IMR-90 (cell line): ENCODE measurements around the gene MET. TPM values are rescaled to one million over a fixed set of nuclear protein-coding genes. Genes with fewer than 3 reads are reported as not detected.

Source experiments
- ATAC-seq: fragments of 200-7000 bp; cut with Tn5 transposase; 2 replicates; pipeline ENCODE4 v1.9.1; 2020; ENCODE audit warnings: low read depth, mild to moderate bottlenecking, moderate library complexity
- BruUV-seq: library from RNA; stranded (reverse); fragments of 400-500 nt; replicated peaks from 2 replicates; lab custom pipeline; 2021; lab: Mats Ljungman, UMichigan
- CTCF ChIA-PET: fragments of 300-600 bp; formaldehyde crosslinking; extraction: SDS; loops from one replicate; lab custom pipeline; 2021; ENCODE audit warnings: antibody characterized with exemption; lab: Yijun Ruan, JAX
- POLR2A ChIA-PET: fragments of 300-600 bp; sonication (Branson Sonifier 250); formaldehyde crosslinking; loops from one replicate; lab custom pipeline; 2022; ENCODE audit warnings: antibody characterized with exemption; ENCODE audit not compliant: unreplicated experiment; lab: Charles Lee
- DNase-seq: peaks from one replicate; pipeline ENCODE4 v3.0.0; 2013
- H2AFZ ChIP-seq: replicated peaks from 2 replicates; pipeline ENCODE3; 2013; ENCODE audit warnings: low read length, mild to moderate bottlenecking; ENCODE audit not compliant: poor library complexity
- H2AK5ac ChIP-seq: 2 replicates; pipeline ENCODE4 v1.6.1; 2013; ENCODE audit warnings: low read depth, low read length, inconsistent platforms
- H2AK9ac ChIP-seq: replicated peaks from 2 replicates; pipeline ENCODE3; 2013; ENCODE audit warnings: mild to moderate bottlenecking, low read depth, low read length, moderate library complexity; ENCODE audit not compliant: poor library complexity
- H2BK120ac ChIP-seq: 2 replicates; pipeline ENCODE4 v1.6.1; 2013; ENCODE audit warnings: low read depth, low read length, inconsistent platforms
- H2BK15ac ChIP-seq: 3 replicates; pipeline ENCODE4 v1.6.1; 2013; ENCODE audit warnings: low read depth, low read length, inconsistent platforms
- H2BK20ac ChIP-seq: 2 replicates; pipeline ENCODE4 v1.6.1; 2013; ENCODE audit warnings: low read depth, mild to moderate bottlenecking, inconsistent platforms, low read length, moderate library complexity
- H2BK5ac ChIP-seq: 2 replicates; pipeline ENCODE4 v1.6.1; 2013; ENCODE audit warnings: mild to moderate bottlenecking, low read depth, low read length, inconsistent platforms; ENCODE audit not compliant: poor library complexity, severe bottlenecking
- H3K14ac ChIP-seq: replicated peaks from 2 replicates; pipeline ENCODE4 v1.6.1; 2013; ENCODE audit warnings: low read depth, low read length, inconsistent platforms
- H3K18ac ChIP-seq: 2 replicates; pipeline ENCODE4 v1.6.1; 2013; ENCODE audit warnings: low read depth, low read length, control low read depth
- H3K23ac ChIP-seq: 2 replicates; pipeline ENCODE4 v1.6.1; 2013; ENCODE audit warnings: low read depth, low read length, inconsistent platforms
- H3K27ac ChIP-seq: 2 replicates; pipeline ENCODE4 v1.5.1; 2013; ENCODE audit warnings: mild to moderate bottlenecking, control low read depth, low read length; ENCODE audit not compliant: insufficient read depth
- H3K27me3 ChIP-seq: 2 replicates; pipeline ENCODE4 v1.6.1; 2013; ENCODE audit warnings: low read length; ENCODE audit not compliant: control insufficient read depth, insufficient read depth
- H3K36me3 ChIP-seq: 2 replicates; pipeline ENCODE4 v1.6.1; 2013; ENCODE audit warnings: low read length, mixed read lengths; ENCODE audit not compliant: control insufficient read depth, insufficient read depth
- H3K4ac ChIP-seq: 2 replicates; pipeline ENCODE4 v1.6.1; 2013; ENCODE audit warnings: low read depth, low read length, inconsistent platforms
- H3K4me1 ChIP-seq: 2 replicates; pipeline ENCODE4 v1.6.1; 2013; ENCODE audit warnings: low read length, mixed read lengths; ENCODE audit not compliant: control insufficient read depth, insufficient read depth
- H3K4me2 ChIP-seq: 2 replicates; pipeline ENCODE4 v1.6.1; 2013; ENCODE audit warnings: low read depth, mild to moderate bottlenecking, control low read depth, low read length, moderate library complexity
- H3K4me3 ChIP-seq: 2 replicates; pipeline ENCODE4 v1.5.1; 2013; ENCODE audit warnings: low read depth, mild to moderate bottlenecking, control low read depth, low read length, moderate library complexity; ENCODE audit not compliant: insufficient read depth
- H3K56ac ChIP-seq: 2 replicates; pipeline ENCODE4 v1.6.1; 2013; ENCODE audit warnings: low read length, inconsistent platforms; ENCODE audit not compliant: insufficient read depth; ENCODE audit errors: extremely low read depth
- H3K79me1 ChIP-seq, 2 experiments: 2 replicates each; pipeline ENCODE4 v1.6.1; 2013; ENCODE audit warnings: low read length in 2 of 2, inconsistent platforms in 1 of 2, low read depth in 1 of 2
- H3K9ac ChIP-seq: 2 replicates; pipeline ENCODE4 v1.6.1; 2013; ENCODE audit warnings: low read depth, low read length, control low read depth
- H3K9me1 ChIP-seq: 2 replicates; pipeline ENCODE4 v1.6.1; 2013; ENCODE audit warnings: low read length, inconsistent platforms; ENCODE audit not compliant: insufficient read depth
- H3K9me3 ChIP-seq: 2 replicates; pipeline ENCODE4 v1.6.1; 2013; ENCODE audit warnings: low read length; ENCODE audit not compliant: control insufficient read depth, insufficient read depth
- H4K20me1 ChIP-seq: 2 replicates; pipeline ENCODE4 v1.6.1; 2013; ENCODE audit warnings: low read length, inconsistent platforms; ENCODE audit not compliant: insufficient read depth
- H4K5ac ChIP-seq: 2 replicates; pipeline ENCODE4 v1.6.1; 2013; ENCODE audit warnings: mild to moderate bottlenecking, low read depth, low read length, control low read depth
- H4K8ac ChIP-seq, 2 experiments: 2 replicates each; pipeline ENCODE4 v1.6.1; 2013; ENCODE audit warnings: low read depth in 2 of 2, low read length in 2 of 2, control low read depth in 1 of 2, inconsistent platforms in 1 of 2
- H4K91ac ChIP-seq: 2 replicates; pipeline ENCODE4 v1.6.1; 2013; ENCODE audit warnings: low read depth, low read length, inconsistent platforms; ENCODE audit not compliant: insufficient read depth
- BHLHE40 ChIP-seq: fragments of 150-350 bp; IDR thresholded peaks from 2 replicates; pipeline ENCODE4 v1.6.1; 2016; ENCODE audit warnings: mild to moderate bottlenecking, low read depth, low read length
- CEBPB ChIP-seq: IDR thresholded peaks from 2 replicates; pipeline ENCODE4 v1.6.1; 2012; ENCODE audit warnings: low read depth, low read length, improper control_type of control experiment
- CHD1 ChIP-seq: IDR thresholded peaks from 2 replicates; pipeline ENCODE4 v1.6.1; 2012; ENCODE audit warnings: low read depth, low read length, improper control_type of control experiment
- FOS ChIP-seq: fragments of 150-350 bp; IDR thresholded peaks from 2 replicates; pipeline ENCODE4 v1.6.1; 2016; ENCODE audit warnings: low read depth, low read length
- MAFK ChIP-seq: IDR thresholded peaks from 2 replicates; pipeline ENCODE4 v1.6.1; 2012; ENCODE audit warnings: low read depth, low read length, improper control_type of control experiment
- MAZ ChIP-seq: IDR thresholded peaks from 2 replicates; pipeline ENCODE4 v1.6.1; 2012; ENCODE audit warnings: low read depth, mild to moderate bottlenecking, low read length, improper control_type of control experiment, moderate library complexity, borderline replicate concordance
- MXI1 ChIP-seq: IDR thresholded peaks from 2 replicates; pipeline ENCODE4 v1.6.1; 2012; ENCODE audit warnings: low read depth, mild to moderate bottlenecking, low read length, moderate library complexity, borderline replicate concordance
- NFE2L2 ChIP-seq: fragments of 150-350 bp; IDR thresholded peaks from 2 replicates; pipeline ENCODE4 v1.6.1; 2016; ENCODE audit warnings: low read depth, mild to moderate bottlenecking, low read length
- POLR2A ChIP-seq: IDR thresholded peaks from 2 replicates; pipeline ENCODE4 v1.6.1; 2012; ENCODE audit warnings: mild to moderate bottlenecking, low read depth, low read length
- RAD21 ChIP-seq: IDR thresholded peaks from 2 replicates; pipeline ENCODE4 v1.6.1; 2012; ENCODE audit warnings: low read length, improper control_type of control experiment
- RCOR1 ChIP-seq: IDR thresholded peaks from 2 replicates; pipeline ENCODE4 v1.6.1; 2012; ENCODE audit warnings: mild to moderate bottlenecking, low read length, improper control_type of control experiment; ENCODE audit not compliant: insufficient replicate concordance
- RFX5 ChIP-seq: IDR thresholded peaks from 2 replicates; pipeline ENCODE4 v1.8.0; 2012; ENCODE audit warnings: low read depth, mild to moderate bottlenecking, low read length, moderate library complexity
- SMC3 ChIP-seq: fragments of 150-350 bp; IDR thresholded peaks from 2 replicates; pipeline ENCODE4 v1.6.1; 2016; ENCODE audit warnings: low read depth, mild to moderate bottlenecking, antibody characterized with exemption, low read length, moderate library complexity
- WGBS, 2 experiments: methylation state at CpG; one replicate each; pipeline versions ENCODE4 v1.1.5 to v1.1.7; 2013; ENCODE audit warnings: missing lambda C conversion rate in 2 of 2; ENCODE audit not compliant: insufficient read length in 1 of 2; ENCODE audit errors: extremely low coverage in 2 of 2; 5-methylcytosine and 5-hydroxymethylcytosine counted together
- dilution Hi-C: fragments of 300-500 bp; cut with HindIII; formaldehyde crosslinking; loops from one replicate; pipeline ENCODE4 v1.14.3; 2018; ENCODE audit warnings: low sequenced_read_pairs; ENCODE audit not compliant: unreplicated experiment
- in situ Hi-C: fragments of 300-500 bp; cut with MboI; formaldehyde crosslinking; loops from 3 replicates; pipeline ENCODE4 v1.14.3; 2019; ENCODE audit warnings: low sequenced_read_pairs, inconsistent platforms, mixed read lengths
- intact Hi-C: fragments of 100-400 bp; cut with micrococcal nuclease; formaldehyde crosslinking; loops from 2 replicates; pipeline ENCODE4 v1.10.0; 2022
- polyA plus RNA-seq, 3 experiments: library from polyadenylated mRNA; depleted of rRNA; stranded (reverse); fragments of >200 nt; gene quantifications; 2 replicates each; pipeline ENCODE4 v1.2.3, GENCODE V29; 2012; ENCODE audit warnings: low replicate concordance in 1 of 3
- total RNA-seq: library from RNA; depleted of rRNA; stranded (reverse); fragments of >200 nt; gene quantifications from 2 replicates; pipeline ENCODE4 v1.2.3, GENCODE V29; 2012
- TF ChIP-seq, protein P1 (sequence below): conservative IDR thresholded peaks from 2 replicates; pipeline ENCODE4 v1.5.1; 2012; ENCODE audit warnings: mild to moderate bottlenecking, low read depth, low read length, improper control_type of control experiment
- TF ChIP-seq, protein P2 (sequence below): fragments of 150-350 bp; IDR thresholded peaks from 2 replicates; pipeline ENCODE4 v1.6.1; 2016; ENCODE audit warnings: low read depth, mild to moderate bottlenecking, low read length, moderate library complexity, borderline replicate concordance
- TF ChIP-seq, protein P3 (sequence below): fragments of 150-350 bp; IDR thresholded peaks from 2 replicates; pipeline ENCODE4 v1.6.1; 2017; ENCODE audit warnings: mild to moderate bottlenecking, antibody characterized with exemption, low read length, low read depth

MET gene
- total and polyA plus RNA-seq, 2 of the 4 experiments (the other 2 are of a cell fraction): 15.0 to 84.6 TPM

DNA sequence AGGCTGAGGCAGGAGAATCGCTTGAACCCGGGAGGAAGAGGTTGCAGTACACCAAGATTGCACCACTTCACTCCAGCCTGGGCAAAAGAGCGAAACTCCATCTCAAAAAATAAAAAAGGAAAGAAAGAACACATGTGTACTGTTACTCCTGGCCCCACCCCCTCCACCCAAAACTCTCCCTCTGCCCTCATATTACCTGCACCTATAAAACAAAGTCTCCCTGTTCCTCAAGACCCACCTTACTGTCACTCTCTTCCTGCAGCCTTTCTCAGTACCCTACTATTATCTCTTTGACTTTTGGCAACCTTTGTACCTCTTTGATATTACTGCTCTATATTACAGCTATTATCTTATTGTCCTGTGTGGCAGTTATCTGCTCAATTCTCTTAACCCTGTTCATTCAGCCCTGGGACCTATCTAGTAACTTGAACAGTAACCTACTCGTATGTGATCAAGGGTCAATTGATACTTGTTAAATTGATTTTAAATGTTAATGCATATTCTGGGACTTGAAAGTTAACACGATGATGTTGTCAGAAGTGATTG, 121.9 kb downstream of the MET start:
- H3K4me2 ChIP-seq: no peak overlapping the region
- in situ Hi-C loops (no loop called here), intact Hi-C loops (no loop called here), dilution Hi-C loops (no loop called here)
- no peaks in the 10 kb centered on the region for H3K79me1 ChIP-seq
- TF ChIP-seq, protein P1, sequence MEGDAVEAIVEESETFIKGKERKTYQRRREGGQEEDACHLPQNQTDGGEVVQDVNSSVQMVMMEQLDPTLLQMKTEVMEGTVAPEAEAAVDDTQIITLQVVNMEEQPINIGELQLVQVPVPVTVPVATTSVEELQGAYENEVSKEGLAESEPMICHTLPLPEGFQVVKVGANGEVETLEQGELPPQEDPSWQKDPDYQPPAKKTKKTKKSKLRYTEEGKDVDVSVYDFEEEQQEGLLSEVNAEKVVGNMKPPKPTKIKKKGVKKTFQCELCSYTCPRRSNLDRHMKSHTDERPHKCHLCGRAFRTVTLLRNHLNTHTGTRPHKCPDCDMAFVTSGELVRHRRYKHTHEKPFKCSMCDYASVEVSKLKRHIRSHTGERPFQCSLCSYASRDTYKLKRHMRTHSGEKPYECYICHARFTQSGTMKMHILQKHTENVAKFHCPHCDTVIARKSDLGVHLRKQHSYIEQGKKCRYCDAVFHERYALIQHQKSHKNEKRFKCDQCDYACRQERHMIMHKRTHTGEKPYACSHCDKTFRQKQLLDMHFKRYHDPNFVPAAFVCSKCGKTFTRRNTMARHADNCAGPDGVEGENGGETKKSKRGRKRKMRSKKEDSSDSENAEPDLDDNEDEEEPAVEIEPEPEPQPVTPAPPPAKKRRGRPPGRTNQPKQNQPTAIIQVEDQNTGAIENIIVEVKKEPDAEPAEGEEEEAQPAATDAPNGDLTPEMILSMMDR: no peak
- TF ChIP-seq MAZ (no peak), FOS (no peak), POLR2A (no peak), SMC3 (no peak), MAFK (no peak), RCOR1 (no peak), RFX5 (no peak), MXI1 (no peak), CEBPB (no peak), BHLHE40 (no peak), NFE2L2 (no peak), CHD1 (no peak), RAD21 (no peak)
- TF ChIP-seq, protein P2, sequence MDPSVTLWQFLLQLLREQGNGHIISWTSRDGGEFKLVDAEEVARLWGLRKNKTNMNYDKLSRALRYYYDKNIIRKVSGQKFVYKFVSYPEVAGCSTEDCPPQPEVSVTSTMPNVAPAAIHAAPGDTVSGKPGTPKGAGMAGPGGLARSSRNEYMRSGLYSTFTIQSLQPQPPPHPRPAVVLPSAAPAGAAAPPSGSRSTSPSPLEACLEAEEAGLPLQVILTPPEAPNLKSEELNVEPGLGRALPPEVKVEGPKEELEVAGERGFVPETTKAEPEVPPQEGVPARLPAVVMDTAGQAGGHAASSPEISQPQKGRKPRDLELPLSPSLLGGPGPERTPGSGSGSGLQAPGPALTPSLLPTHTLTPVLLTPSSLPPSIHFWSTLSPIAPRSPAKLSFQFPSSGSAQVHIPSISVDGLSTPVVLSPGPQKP: no peak
- TF ChIP-seq, protein P3, sequence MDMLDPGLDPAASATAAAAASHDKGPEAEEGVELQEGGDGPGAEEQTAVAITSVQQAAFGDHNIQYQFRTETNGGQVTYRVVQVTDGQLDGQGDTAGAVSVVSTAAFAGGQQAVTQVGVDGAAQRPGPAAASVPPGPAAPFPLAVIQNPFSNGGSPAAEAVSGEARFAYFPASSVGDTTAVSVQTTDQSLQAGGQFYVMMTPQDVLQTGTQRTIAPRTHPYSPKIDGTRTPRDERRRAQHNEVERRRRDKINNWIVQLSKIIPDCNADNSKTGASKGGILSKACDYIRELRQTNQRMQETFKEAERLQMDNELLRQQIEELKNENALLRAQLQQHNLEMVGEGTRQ: no peak
- no peak overlapping the region for H3K27ac ChIP-seq
- ChIA-PET POLR2A (no interaction called here), CTCF (no interaction called here)
- no peak overlapping the region for H2AFZ ChIP-seq
- H3K23ac ChIP-seq: no peak overlapping the region
- H4K8ac ChIP-seq: no peak overlapping the region
- H2AK9ac ChIP-seq: no peak overlapping the region
- no peak overlapping the region for H2BK15ac ChIP-seq
- H3K18ac ChIP-seq: no peak overlapping the region
- H3K9me1 ChIP-seq: 0 out of 2 replicates have a peak, but pooled peaks cover 5% of the 10 kb centered on the region
- ATAC-seq: no peak
- no peaks in the 10 kb centered on the region; the same call in 1 of the 2 replicates for H3K4me1 ChIP-seq
- no peak for DNase-seq
- H2BK120ac ChIP-seq: no peak overlapping the region
- H2BK20ac ChIP-seq: no peak overlapping the region
- H3K14ac ChIP-seq: no peak overlapping the region
- no peak overlapping the region for H4K5ac ChIP-seq
- BruUV-seq: no TSS peak
- no peak overlapping the region for H3K4ac ChIP-seq
- H4K91ac ChIP-seq: no peak overlapping the region
- no peaks in the 10 kb centered on the region for H3K9me3 ChIP-seq
- no peak overlapping the region for H3K56ac ChIP-seq
- no peak overlapping the region for H2AK5ac ChIP-seq
- no peak overlapping the region for H3K9ac ChIP-seq
- 71% methylated on average over 1 of the region's 5 CpGs; no CpG with 5 or more reads in 1 of the 2 experiments for WGBS, 2 experiments
- no peaks in the 10 kb centered on the region for H3K27me3 ChIP-seq
- no peak overlapping the region for H2BK5ac ChIP-seq
- no peaks in the 10 kb centered on the region for H4K20me1 ChIP-seq
- 0 out of 2 replicates have a peak, but pooled peaks cover 2% of the 10 kb centered on the region for H3K36me3 ChIP-seq
- no peak overlapping the region for H3K4me3 ChIP-seq
